Measurements from ENCODE around the gene DMAC2.
"Not testable (repeated sequence)": the region's sequence is repeated elsewhere in the genome, so short reads cannot be mapped to it uniquely, and the experiment has no call there.

Gene DMAC2

DNA sequence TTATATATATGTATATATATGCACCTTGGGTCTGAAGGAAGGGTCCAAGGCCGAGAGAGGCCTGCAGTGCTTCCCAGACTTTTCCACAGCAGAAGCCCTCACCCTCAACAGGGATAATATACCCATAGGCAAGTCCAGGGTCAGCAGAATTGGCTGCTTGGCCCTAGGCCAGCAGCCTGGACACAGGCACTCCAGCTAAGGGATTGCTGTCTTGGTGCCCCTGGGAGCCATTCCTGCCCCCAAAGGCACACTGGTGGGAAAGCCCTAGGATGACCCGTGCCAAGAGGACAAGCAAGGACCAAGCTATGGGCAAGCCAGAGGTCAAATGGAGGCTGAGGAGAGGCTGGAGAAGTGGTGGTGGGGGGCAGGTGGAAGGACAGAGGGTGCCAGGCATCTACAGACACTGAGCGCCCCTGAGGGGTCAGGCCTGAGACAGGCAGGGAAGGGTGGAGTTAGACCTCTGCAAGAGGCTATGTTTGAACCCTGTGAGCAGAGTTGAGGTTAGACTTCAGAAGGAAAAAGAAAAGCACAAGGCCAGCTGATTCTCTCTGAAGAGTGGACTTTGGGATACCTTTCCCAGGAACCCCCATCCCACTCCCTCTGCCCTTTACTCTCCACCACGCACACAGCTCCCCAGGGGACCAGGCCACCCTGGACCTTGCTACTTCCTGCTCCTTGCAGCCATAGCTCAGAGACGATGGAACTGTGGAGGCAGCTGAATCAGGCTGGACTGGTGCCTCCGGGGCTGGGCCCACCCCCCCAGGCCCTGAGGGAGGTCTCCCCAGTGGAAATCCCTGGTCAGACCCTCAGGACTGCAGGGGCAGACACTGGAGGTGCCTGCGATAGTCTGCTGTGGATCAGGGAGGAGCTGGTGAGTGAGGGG is 3.0 kb upstream of the DMAC2 start, which contains the start of gene ERICH4:
Gene ERICH4, plus strand, starts transcription at position 684 of the 883 bp plus-strand sequence. Its CDS starts 14 bp downstream, at position 698.
- no peak for DNase-seq (ENCODE audit: low spot score)

DNA sequence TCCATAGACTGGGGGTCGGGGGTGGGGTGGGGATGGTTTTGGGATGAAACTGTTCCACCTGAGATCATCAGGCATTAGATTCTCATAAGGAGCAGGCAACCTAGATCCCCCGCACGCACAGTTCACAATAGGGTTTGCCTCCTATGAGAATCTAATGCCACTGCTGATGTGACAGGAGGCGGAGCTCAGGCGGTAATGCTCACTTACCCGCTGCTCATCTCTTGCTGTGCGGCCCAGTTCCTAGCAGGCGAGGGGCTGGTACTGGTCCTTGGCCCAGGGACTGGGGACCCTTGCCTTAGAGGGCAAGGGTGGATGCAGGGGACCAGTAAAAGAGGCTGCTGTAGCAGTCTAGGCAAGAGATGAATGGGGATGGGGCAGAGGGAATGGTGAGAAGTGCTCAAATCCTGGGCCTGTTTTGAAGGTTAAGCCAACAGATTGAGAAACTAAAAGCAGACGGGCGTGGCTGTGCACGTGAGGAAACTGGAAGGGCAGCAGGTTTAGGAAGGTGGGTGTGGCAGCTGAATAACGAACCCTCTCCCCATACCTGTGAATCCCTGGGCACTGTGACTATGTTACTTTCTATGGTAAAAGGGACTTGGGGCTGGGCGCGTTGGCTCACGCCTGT is 1.7 kb upstream of the DMAC2 start:
- DNase-seq (ENCODE audit: low spot score) = no peak

DNA sequence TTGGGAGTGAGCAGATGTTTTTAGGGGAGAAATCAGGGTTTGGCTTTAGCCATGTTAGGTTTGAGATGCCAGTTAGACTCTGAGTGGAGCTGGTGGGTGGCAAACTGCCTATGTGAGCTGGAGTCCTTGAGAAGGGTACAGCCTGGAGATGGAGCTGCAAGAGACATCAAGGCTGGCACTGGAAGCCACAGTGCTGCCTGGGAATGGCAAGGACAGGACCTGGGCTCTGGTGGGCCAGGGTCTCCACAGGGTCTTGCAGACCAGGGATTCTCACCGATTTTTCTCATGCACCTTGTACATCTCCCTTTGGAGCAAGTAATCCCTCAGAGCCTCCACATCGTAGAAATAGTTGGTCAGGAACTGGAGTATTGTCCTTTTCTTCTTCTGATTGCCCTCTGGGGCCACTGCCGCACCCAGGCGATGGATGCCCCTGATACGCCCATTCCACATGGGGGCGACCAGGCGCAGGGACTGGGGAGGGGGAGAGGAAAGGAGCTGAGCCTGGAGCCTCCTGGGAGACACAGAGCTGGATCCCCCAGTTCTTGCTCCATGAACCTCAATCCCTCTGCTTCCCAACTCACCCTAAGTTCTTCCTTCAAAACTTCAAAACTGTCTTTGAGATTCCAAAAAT is 1.7 kb downstream of the DMAC2 start:
- no peak for DNase-seq (ENCODE audit: low spot score)

DNA sequence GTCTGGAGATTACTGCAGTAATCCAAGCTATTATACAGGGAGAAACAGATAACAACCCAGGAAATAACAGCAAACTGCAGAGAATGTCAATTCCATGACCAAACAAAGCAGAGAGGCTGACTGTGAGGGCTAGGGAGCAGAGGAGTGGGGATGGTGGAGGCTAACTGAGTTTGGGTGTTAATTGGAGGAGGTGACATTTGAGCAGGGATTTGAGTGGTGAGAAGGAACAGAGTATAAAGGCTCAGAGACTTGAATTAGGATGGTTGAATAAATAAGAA is 3.1 kb downstream of the DMAC2 start:
- no peak for DNase-seq (ENCODE audit: low spot score)

DNA sequence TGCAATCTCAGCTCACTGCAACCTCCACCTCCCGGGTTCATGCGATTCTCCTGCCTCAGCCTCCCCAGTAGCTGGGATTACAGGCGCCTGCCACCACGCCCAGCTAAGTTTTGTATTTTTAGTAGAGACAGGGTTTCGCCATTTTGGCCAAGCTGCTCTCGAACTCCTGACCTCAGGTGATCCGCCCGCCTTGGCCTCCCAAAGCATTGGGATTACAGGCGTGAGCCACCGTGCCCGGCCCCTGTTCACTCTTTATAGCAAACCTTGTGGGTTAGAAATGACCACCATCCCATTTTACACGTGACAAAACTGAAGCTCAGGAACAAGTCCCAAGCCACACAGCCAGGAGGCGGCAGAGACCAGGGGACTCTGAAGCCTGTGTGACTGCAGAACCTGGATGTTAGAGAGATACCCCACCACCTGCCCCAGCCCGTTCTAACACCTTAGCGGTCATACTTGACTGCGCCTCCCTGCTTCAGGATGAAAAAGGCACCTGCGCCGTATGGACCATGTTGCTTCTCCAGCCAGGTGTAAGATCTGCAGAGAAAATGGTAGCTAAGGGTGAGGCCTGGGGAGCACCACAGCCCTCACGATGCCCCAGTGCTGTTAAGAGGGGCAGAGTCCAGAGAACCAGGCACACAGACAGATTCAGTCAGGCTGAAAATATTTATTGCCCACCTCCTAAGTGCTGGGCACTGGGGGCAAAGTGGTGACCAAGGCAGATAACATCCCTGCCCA is 3.6 kb downstream of the DMAC2 start:
- no peak for DNase-seq (ENCODE audit: low spot score)

DNA sequence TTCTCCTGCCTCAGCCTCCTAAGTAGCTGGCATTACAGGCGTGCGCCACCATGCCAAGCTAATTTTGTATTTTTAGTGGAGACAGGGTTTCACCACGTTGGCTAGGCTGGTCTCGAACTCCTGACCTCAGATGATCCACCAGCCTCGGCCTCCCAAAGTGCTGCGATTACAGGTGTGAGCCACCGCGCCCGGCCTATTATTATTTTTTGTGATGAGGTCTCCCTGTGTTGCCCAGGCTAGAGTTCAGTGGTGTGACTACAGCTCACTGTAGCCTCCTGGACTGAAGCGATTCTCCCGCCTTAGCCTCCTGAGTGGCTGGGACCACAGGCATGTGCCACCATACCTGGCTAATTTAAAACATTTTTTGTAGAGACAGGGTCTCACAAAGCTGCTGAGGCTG is 4.3 kb downstream of the DMAC2 start:
- DNase-seq (ENCODE audit: low spot score) = not testable (repeated sequence)

DNA sequence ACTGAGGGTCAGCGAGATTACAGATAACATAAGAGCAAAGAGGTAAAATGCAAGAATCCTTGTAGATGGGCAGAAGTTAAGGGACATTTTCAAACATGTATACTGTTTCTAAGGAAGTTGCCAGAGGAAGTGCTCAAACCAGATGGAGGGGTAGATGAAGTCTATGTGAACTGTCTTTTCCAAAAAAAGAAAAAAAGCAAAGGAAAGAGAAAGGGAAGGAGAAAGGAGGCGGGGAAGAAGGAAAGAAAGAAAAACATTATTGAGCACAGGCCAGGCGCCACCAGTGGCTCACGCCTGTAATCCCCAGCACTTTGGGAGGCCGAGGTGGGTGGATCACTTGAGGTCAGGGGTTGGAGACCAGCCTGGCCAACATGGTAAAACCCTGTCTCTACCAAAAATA is 5.3 kb downstream of the DMAC2 start:
- DNase-seq (ENCODE audit: low spot score) = no peak

DNA sequence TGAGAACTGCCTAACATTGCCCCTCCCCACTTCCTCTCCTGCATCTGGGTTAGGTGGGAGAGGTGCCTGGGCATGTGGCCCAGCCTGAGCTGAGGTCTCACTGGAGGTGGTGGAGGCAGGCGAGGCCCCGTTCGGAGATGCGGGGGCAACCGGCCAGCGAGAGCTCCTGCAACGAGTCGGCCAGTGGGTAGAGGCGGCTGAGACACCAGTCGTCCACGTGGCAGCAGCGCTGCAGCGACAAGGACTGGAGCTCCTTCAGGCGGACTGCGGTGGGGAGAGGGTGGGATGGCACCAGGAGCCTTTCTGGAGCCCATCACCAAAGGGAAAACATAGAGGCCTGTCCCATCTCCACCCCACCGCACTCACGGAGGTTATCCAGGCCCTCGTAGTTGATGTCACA is 6.5 kb downstream of the DMAC2 start:
- DNase-seq (ENCODE audit: low spot score) = no peak

DNA sequence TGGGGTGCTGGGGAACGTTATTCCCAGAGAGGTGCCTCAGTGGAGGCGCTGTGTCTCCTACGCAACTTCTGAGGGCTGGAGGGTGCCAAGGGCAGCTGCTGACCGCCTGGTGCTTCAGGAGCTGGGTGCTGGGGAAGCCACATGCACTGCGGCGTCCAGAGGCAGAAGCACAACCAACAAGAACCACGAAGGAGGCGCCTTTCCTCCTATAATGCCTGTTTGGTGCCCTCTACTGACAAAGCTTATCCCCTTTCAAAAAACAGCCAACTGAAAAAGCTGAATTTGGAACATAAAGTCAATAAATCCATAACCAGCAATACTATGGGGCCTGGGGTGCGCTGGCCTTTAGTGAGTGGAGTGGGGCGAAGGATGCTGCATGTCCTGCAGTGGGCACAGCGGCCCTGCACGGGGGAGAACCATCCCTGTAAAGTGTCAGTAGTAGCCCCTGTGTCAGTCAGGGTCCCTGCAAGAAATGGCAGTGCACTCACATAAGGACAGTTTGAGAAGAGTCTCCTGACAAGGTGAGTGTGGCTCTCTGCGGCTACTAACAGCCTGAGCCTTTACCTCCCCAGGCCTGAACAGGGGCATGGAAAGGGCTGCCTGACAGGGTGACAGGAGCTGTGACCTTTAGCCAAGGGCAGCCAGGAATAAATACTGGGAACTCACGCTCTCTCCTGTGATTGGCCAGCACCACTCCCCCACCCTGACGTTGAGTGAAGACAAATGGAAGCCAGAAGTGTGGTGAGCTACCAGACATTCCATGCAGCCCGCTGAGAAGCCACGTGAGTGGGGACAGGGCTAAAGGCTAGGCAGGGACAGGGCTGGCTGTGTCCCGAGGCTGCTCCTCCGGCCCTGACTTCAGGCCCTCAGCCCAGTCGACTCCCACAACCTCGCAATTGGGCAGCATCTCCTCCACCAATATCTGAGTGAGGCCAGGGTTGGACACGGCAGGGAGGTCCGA is 8.0 kb downstream of the DMAC2 start:
- DNase-seq (ENCODE audit: low spot score) = no peak

DNA sequence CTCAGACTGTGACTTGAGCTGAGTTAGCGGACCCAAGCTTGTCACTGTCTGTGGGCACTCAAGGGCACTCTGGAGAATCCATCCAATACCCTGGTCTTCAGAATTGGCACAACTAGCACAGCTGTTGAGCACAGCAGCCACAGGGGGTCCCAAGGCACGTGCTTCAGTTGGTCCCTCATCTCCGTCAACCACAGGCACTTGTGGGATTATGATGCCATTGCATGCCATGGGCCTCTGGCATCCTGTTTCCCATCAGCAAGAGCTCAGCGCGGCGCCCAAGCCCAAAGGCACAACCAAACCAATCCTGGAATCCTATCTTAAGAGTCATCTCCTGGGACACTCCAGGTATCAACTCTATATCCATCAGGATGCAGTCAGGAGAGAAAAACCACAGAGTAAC is 8.8 kb downstream of the DMAC2 start:
- no peak for DNase-seq (ENCODE audit: low spot score)

DNA sequence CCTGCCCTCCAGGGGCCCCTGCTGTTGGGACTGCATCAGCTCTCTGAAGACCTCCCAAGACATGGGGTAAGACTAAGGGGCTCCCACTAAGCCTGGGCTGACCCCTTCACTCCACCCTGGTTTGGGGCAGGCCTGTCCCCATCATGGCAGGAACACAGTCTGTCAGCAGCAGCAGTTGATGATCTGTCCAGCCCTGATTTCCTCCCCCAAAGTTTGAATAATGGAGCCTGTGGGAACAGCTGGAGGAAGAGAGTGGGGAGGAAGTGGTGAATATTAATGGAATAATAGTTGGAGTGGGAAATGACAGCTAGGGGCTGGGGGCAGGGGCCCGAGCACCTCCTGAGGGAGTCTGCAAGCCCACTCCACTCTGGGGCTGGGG is 11.2 kb downstream of the DMAC2 start:
- no peak for DNase-seq (ENCODE audit: low spot score)

DNA sequence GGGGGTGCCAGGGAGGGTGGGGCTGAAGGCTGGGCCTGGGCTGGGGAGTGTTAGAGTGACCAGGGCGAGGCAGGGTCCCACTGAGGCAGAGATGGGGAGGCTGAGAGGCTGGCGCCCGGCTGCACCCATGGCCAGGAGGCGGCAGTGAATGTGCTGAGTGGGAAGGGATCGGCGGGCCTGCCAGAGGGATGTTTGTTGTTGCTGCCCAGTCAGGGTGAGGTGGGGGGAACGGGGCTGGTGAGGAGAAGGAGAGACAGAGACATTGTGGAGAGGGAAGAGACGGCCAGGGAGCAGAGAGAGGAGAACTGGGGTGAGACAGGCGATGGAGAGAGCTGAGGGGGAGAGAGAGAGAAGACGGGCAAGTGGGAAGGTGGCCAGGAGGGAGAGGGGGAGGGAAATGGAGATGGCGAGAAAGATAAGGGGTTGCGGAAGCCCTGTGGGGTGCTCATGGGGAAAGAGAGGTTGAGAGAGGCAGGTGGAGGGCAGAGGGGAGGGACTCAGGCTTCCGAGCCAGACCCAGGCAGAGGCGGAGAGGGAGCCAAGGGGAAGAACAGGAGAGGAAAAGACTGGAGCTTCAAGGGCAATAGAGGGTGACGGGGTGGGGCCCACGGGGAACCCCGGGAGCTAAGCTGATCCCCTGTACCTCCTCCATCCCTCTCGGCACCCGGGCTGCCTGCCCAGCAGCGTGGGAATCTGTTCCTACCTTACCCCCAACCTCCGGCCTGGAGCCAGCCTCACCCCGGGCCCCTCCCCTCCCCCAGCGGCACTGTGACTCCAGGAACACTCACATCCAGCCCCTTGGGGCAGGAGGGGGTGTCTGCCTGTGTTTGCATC is 11.8 kb downstream of the DMAC2 start:
- DNase-seq (ENCODE audit: low spot score) = no peak

DNA sequence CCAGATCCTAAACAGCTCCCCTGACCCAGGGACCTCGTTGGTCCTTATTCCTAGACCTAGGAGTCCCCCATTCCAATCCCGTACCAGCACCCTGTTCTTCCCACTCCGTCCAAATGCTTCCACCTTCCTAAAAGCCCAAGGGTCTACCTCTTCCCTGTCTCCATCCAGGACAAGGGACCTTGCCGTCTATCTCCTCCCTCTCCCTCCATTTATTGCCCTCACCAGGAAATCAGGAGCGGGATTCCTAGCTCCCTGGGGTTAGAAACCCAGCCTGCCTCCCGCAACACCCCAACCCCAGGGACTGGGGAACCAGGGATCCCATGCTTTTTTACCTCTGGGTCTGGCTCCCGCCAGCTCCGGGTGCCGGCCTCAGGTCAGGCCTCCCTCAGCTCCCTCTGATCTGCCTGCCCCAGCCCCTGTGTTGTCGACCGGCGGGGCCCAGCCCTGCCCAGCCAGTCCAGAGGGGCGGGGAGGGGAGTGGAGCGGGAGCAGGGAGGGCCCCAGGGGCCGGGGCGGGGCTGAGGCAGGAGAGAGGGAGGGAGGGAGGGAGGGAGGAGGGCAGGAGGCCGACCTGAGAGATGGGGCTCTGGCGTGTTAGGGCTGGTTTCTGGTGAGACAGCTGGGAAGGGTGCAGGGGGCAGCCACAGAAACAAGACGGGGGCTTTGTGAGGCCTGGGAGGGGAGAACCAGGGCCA is 12.6 kb downstream of the DMAC2 start, which contains the start of gene B3GNT8:
Gene B3GNT8, minus strand, starts transcription at position 423 of the 695 bp plus-strand sequence. CDS start 596 bp downstream, outside the sequence.
- DNase-seq (ENCODE audit: low spot score) = no peak

DNA sequence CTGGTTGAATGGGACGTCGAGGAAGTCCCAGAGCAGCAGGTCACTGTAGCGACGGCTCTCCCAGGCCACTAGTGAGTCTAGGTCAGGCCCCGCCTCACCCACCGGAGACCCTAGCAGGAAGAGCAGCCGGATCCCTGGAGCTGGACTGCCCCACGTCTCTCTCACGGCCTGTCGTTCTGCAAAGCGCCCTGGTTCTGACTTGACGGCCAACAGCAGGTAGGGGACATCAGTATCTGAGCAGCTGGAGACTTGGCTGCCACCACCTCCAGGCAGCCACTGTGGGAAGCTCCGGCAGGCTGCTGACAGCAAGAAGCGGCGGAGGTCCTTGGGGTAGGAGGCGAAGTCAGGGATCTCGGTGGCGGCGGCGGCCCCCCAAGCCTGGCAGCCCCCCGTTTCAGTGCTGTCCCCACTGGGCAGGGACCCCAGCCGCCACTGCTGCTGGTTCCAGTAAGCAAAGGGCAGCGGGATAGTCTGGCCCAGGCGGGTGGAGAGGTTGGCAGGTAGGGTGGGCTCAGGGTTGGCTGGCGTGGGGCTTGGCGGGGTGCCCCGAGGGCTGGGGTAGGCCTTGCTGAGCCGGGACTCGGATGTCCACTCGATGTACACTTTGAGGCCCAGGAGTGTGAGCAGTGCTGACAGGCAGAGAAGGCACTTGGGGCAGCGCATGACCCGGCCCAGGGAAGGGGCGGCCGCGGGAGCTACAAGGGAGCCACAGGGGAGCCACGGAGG is 13.4 kb downstream of the DMAC2 start:
- DNase-seq (ENCODE audit: low spot score) = no peak

DNA sequence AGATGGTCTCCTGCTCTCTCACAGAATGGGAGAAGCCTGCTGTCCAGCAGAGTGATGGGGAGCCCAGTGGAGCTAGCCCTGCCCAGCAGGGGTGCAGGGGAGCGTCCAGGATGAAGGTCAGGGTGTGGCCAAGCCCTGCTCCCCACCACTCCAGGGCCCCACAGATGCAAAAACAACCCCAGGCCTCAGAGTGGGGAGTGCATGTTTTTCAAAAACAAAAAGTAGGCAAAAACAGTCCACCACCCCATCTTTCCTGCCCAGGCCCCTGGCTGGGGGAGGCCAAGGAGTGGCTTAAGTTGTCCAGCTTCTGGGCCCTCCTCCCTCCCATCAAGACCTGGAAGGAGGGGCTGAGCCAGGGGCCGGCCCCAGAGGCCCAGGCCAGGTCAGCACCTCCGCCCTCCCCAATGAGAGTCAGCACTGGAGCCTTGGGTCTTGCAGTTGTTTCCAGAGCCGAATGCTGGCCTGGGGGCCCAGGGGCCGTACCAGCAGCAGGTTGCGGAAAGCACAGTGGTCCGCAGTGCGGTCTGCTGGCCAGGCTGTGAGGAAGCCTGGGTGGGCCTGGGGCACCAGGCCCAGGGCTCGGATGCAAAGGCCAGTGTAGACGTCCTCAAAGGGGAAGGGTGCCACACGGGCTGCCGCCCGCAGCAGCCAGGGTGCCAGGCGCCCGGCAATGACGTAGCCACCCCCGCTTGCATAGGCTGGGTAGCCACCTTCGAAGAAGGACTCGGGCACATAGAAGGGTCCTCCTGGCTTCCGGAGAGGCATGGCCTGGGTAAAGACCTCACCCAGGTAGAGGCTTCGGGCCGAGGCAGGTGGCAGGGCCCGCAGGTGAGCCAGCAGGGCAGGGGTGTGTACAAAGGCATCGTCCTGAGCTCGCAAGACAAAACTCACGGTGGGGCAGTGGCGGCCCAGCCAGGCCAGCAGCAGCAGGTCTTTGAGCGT is 14.3 kb downstream of the DMAC2 start:
- no peak for DNase-seq (ENCODE audit: low spot score)

DNA sequence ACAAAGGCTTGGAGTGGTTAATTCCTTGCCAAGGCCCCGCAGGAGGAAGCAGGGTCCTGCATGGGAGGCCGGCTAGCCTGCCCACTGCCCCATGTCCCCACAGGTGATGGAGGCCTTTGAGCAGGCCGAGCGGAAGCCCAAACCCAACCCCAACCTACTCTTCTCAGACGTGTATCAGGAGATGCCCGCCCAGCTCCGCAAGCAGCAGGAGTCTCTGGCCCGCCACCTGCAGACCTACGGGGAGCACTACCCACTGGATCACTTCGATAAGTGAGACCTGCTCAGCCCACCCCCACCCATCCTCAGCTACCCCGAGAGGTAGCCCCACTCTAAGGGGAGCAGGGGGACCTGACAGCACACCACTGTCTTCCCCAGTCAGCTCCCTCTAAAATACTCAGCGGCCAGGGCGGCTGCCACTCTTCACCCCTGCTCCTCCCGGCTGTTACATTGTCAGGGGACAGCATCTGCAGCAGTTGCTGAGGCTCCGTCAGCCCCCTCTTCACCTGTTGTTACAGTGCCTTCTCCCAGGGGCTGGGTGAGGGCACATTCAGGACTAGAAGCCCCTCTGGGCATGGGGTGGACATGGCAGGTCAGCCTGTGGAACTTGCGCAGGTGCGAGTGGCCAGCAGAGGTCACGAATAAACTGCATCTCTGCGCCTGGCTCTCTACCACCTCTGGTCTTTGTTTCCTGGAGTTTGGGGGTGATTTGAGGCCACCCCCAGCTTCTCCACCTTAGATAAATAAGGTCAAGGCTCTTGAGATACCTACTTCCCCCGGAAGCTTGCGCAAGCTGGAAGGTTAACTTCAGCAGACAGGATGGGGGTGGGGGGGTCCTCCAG is 15.2 kb downstream of the DMAC2 start:
- DNase-seq (ENCODE audit: low spot score) = no peak

DNA sequence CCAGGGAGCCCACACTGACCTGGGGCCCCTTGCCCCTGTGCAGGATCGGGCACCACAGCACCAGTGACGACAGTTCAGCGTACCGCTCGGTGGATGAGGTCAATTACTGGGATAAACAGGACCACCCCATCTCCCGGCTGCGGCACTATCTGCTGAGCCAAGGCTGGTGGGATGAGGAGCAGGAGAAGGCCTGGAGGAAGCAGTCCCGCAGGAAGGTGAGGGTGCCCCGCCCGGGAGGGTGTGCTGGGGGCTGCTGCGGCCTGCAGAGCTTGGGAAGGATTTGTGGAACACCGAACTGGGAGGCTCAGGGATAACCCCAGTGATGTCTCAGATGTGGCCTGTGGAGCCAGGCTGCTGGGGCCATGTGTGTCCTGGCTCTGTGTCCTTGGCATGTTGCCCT is 16.8 kb downstream of the DMAC2 start:
- no peak for DNase-seq (ENCODE audit: low spot score)
